ENCODE results near the gene SKAP2. TPM values are rescaled to one million over a fixed set of nuclear protein-coding genes. Genes with fewer than 3 reads are reported as not detected.

SKAP2 gene
- total RNA-seq, 1 experiment from 2014 or later: 9.6 TPM

DNA sequence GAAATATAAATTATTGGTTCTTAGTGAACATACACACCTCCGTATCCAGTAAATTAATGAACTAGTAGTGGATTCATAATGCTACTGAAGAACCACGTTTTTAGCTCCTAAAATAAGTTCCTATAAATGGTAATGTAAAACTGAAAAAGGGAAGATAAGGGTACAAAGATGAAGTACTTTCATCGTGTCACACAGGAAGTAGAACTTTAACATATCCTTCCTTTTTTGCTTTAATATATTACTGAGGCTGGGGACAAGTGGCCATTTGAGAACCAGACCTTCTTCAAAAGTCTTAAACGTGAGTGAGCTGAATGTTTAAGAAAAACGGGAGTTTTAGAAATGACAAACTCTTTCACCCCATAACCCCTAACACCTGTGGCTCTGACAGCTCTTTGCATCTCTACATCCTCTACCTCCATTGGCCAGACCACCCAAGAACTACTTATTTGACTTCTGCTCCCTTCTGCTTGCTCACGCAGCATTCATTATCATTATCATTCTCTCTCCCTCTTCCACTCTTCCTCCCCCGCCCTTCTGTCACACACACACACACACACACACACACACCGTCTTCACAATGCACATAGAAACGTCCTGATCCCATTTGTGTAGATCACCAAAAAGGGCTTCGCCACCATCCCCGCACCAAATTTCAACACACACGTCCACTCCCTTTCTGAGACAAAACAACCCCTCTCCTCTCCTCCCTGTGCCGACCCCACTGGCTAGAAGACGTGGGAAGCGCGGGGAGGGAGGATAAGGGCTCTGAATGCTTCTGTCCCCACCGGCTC, 677 bp downstream of the SKAP2 start:
- Histone ChIP-seq H3K27me3 (ENCODE audit: low read length) (no peaks in the 10 kb centered on the region), H3K36me3 (ENCODE audit: low read depth, low read length) (no peaks in the 10 kb centered on the region), H3K4me3 (ENCODE audit: low read length) (peak overlapping the region; percentile 92), H4K20me1 (ENCODE audit: low read length) (no peaks in the 10 kb centered on the region), H3K4me2 (ENCODE audit: low read length) (peak overlapping the region; percentile 91), H3K9me3 (ENCODE audit: low read length) (no peaks in the 10 kb centered on the region), H3F3A (ENCODE audit: low read length, unreplicated experiment) (peaks cover 6% of the 10 kb centered on the region), H3K9me2 (replicated peaks; ENCODE audit: low read length) (no peaks in the 10 kb centered on the region), H3K79me2 (ENCODE audit: low read length) (peaks cover 52% of the 10 kb centered on the region), H3K27ac (ENCODE audit: low read length) (peak overlapping the region; percentile 81), H2AFZ (ENCODE audit: low read length) (peak overlapping the region; percentile 85), H3K4me1 (ENCODE audit: insufficient read depth, low read length) (peaks cover 34% of the 10 kb centered on the region), H3K9ac (ENCODE audit: low read length) (peak overlapping the region; percentile 86)
- CTCF ChIA-PET: interaction anchor here (0.6 kb wide), 1 partner anchor 984 kb away, joined by 3 read pairs; no protein-coding TSS in a partner anchor
- peak; percentile 1 for ATAC-seq
- POLR2A ChIA-PET (ENCODE audit: unreplicated experiment): interaction anchor here (0.5 to 1.0 kb wide), 5 partner anchors 28 to 399 kb away, joined by 3 to 4 read pairs (median 3); no protein-coding TSS in a partner anchor
- no peak for TF ChIP-seq EZH2 (IDR thresholded peaks at IDR 0.05; ENCODE audit: low read length, unreplicated experiment)
- TF ChIP-seq EZH2phosphoT487 (IDR thresholded peaks at IDR 0.05; ENCODE audit: borderline replicate concordance, low read length): no peak
- TF ChIP-seq, protein P1, sequence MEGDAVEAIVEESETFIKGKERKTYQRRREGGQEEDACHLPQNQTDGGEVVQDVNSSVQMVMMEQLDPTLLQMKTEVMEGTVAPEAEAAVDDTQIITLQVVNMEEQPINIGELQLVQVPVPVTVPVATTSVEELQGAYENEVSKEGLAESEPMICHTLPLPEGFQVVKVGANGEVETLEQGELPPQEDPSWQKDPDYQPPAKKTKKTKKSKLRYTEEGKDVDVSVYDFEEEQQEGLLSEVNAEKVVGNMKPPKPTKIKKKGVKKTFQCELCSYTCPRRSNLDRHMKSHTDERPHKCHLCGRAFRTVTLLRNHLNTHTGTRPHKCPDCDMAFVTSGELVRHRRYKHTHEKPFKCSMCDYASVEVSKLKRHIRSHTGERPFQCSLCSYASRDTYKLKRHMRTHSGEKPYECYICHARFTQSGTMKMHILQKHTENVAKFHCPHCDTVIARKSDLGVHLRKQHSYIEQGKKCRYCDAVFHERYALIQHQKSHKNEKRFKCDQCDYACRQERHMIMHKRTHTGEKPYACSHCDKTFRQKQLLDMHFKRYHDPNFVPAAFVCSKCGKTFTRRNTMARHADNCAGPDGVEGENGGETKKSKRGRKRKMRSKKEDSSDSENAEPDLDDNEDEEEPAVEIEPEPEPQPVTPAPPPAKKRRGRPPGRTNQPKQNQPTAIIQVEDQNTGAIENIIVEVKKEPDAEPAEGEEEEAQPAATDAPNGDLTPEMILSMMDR (conservative IDR thresholded peaks at IDR 0.05; ENCODE audit: low read depth, low read length): no peak
- TSS peak; percentile 80 for BruUV-seq (replicated peaks)
- peak; percentile 35 for DNase-seq
- intact Hi-C loops (cut with micrococcal nuclease): loop anchor here (1.0 to 5.0 kb wide), 6 partner anchors 169 to 496 kb away; no protein-coding TSS in a partner anchor

DNA sequence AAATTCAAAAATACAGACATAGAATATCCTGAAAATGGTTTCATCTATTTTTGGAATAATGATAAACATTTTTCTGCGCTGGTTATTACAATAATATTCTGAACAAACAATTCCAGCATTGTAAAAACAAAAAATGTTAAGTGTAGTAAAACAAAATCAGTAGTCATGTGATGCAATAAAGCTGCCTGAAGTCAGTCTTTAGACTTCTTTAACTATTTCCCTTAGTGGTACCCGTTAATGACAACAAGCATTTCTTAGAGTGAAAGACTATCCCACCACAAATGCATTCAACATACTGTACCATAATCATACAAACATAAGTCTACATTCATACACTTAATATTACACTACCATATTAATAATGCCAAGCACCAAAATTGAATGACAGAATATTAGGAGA, 1.6 kb downstream of the SKAP2 start:
- Histone ChIP-seq H3K4me1 (ENCODE audit: insufficient read depth, low read length) (peaks cover 25% of the 10 kb centered on the region), H3K27ac (ENCODE audit: low read length) (no peak overlapping the region), H3K9ac (ENCODE audit: low read length) (no peak overlapping the region), H3K27me3 (ENCODE audit: low read length) (no peaks in the 10 kb centered on the region), H3K9me3 (ENCODE audit: low read length) (no peaks in the 10 kb centered on the region), H2AFZ (ENCODE audit: low read length) (no peak overlapping the region), H4K20me1 (ENCODE audit: low read length) (no peaks in the 10 kb centered on the region), H3K79me2 (ENCODE audit: low read length) (peaks cover 61% of the 10 kb centered on the region), H3F3A (ENCODE audit: low read length, unreplicated experiment) (no peaks in the 10 kb centered on the region), H3K4me3 (ENCODE audit: low read length) (peak overlapping the region; percentile 92), H3K9me2 (replicated peaks; ENCODE audit: low read length) (no peaks in the 10 kb centered on the region), H3K4me2 (ENCODE audit: low read length) (peak overlapping the region; percentile 91), H3K36me3 (ENCODE audit: low read depth, low read length) (no peaks in the 10 kb centered on the region)
- no TSS peak for BruUV-seq (replicated peaks)
- intact Hi-C loops (cut with micrococcal nuclease): loop anchor here (5.0 kb wide), 3 partner anchors 169 to 496 kb away; no protein-coding TSS in a partner anchor
- CTCF ChIA-PET: interaction anchor here (0.6 kb wide), 2 partner anchors 480 to 983 kb away, joined by 3 read pairs; no protein-coding TSS in a partner anchor
- DNase-seq (no peak), ATAC-seq (no peak)
- POLR2A ChIA-PET (ENCODE audit: unreplicated experiment): interaction anchor here (0.6 to 1.0 kb wide), 2 partner anchors 248 to 289 kb away, joined by 3 to 4 read pairs; no protein-coding TSS in a partner anchor
- TF ChIP-seq EZH2phosphoT487 (IDR thresholded peaks at IDR 0.05; ENCODE audit: borderline replicate concordance, low read length) (no peak), EZH2 (IDR thresholded peaks at IDR 0.05; ENCODE audit: low read length, unreplicated experiment) (no peak)
- TF ChIP-seq, protein P1 (conservative IDR thresholded peaks at IDR 0.05; ENCODE audit: low read depth, low read length): no peak
